Lower leg skin (tissue), 4 donors: ENCODE measurements around the gene LKAAEAR1. TPM values are rescaled to one million over a fixed set of nuclear protein-coding genes. Genes with fewer than 3 reads are reported as not detected.

Source experiments
- DNase-seq, 2 donors: peaks; one replicate each; pipeline ENCODE4 v3.0.0-alpha.2; 2019; ENCODE audit warnings: low spot score in 2 of 2
- H3K4me3 ChIP-seq: fragments of 200-600 bp; sonication (generic); 2 replicates; pipeline ENCODE4 v1.5.1; 2017; ENCODE audit warnings: mild to moderate bottlenecking, low read depth; ENCODE audit not compliant: poor library complexity, severe bottlenecking
- POLR2A ChIP-seq, 2 donors: fragments of 450-650 bp; IDR thresholded peaks; one replicate each; pipeline ENCODE4 v1.6.1; 2016 to 2017; ENCODE audit warnings: antibody characterized with exemption in 2 of 2, mild to moderate bottlenecking in 1 of 2, moderate library complexity in 1 of 2
- WGBS, 2 donors: methylation state at CpG; one replicate each; pipeline ENCODE4 v1.1.5; 2018; 5-methylcytosine and 5-hydroxymethylcytosine counted together
- intact Hi-C: fragments of 100-400 bp; cut with DNase I; formaldehyde crosslinking; loops from one replicate; pipeline ENCODE4 v1.15.0; 2023; ENCODE audit warnings: low total_unique reads
- total RNA-seq, 4 donors: library from RNA; depleted of rRNA; stranded (reverse); fragments of >200 nt; gene quantifications; one replicate each; pipeline ENCODE4 v1.1.0, GENCODE V29; 2016
- TF ChIP-seq, protein P1 (sequence below), 3 donors: fragments of 450-650 bp; IDR thresholded peaks; one replicate each; pipeline ENCODE4 v1.5.1; 2016; ENCODE audit warnings: antibody characterized with exemption in 3 of 3, mild to moderate bottlenecking in 3 of 3, moderate library complexity in 2 of 3

Gene LKAAEAR1
- total RNA-seq, 4 donors from 2014 or later, result 0.91 TPM; not detected in 3

- intact Hi-C loops, result no loop called here
- 52 to 67% methylated on average over 5 to 7 of the region's 7 CpGs for WGBS, 2 donors
Observed at GRCh38 chr20:64077541-64077875, 6.7 kb downstream of the LKAAEAR1 start.

DNA sequence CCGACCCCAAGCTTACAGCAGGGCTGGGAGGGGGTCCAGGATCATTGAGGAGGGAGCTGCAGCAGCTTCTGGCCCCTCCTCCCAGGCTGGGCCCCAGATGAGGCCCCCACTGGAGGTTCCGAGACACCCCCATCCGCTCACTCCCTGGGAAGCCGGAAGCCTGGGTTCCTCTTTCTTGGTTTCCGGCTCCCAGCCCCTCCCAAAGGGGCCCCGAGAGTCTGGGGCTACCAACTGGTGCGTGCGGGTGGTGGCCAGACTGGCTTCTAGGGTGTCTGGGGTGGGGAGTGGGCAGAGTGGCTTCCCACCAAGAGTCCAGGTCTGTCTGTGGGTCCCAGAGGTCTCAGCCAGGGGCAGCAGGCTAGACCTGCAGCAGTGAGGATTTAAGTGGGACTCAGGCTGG, 7.1 kb downstream of the LKAAEAR1 start:
- H3K4me3 ChIP-seq, result no peak overlapping the region
- no peak for DNase-seq
- TF ChIP-seq POLR2A (IDR thresholded peaks at IDR 0.05), result no peak
- TF ChIP-seq, protein P1, sequence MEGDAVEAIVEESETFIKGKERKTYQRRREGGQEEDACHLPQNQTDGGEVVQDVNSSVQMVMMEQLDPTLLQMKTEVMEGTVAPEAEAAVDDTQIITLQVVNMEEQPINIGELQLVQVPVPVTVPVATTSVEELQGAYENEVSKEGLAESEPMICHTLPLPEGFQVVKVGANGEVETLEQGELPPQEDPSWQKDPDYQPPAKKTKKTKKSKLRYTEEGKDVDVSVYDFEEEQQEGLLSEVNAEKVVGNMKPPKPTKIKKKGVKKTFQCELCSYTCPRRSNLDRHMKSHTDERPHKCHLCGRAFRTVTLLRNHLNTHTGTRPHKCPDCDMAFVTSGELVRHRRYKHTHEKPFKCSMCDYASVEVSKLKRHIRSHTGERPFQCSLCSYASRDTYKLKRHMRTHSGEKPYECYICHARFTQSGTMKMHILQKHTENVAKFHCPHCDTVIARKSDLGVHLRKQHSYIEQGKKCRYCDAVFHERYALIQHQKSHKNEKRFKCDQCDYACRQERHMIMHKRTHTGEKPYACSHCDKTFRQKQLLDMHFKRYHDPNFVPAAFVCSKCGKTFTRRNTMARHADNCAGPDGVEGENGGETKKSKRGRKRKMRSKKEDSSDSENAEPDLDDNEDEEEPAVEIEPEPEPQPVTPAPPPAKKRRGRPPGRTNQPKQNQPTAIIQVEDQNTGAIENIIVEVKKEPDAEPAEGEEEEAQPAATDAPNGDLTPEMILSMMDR (IDR thresholded peaks at IDR 0.05), result no peak
- 83 to 95% methylated on average over 3 to 8 of the region's 8 CpGs for WGBS, 2 donors
- intact Hi-C loops, result no loop called here

More at GRCh38 chr20:64077541-64077875, 6.7 kb downstream of the LKAAEAR1 start:
- no peak for TF ChIP-seq POLR2A (IDR thresholded peaks at IDR 0.05)
- TF ChIP-seq, protein P1 (IDR thresholded peaks at IDR 0.05), result no peak
- DNase-seq, result no peak
- no peak overlapping the region for H3K4me3 ChIP-seq

GRCh38 chr20:64076061-64076997, 7.9 kb downstream of the LKAAEAR1 start:
- no peak overlapping the region for H3K4me3 ChIP-seq
- intact Hi-C loops, result no loop called here
- TF ChIP-seq POLR2A (IDR thresholded peaks at IDR 0.05), result no peak
- TF ChIP-seq, protein P1 (IDR thresholded peaks at IDR 0.05), result no peak
- no peak for DNase-seq
- WGBS, 2 donors, result 70 to 73% methylated on average over 15 to 16 of the region's 22 CpGs

- no peak for TF ChIP-seq POLR2A (IDR thresholded peaks at IDR 0.05)
- TF ChIP-seq, protein P1 (IDR thresholded peaks at IDR 0.05), result no peak
Observed at GRCh38 chr20:64075556-64075955, 8.6 kb downstream of the LKAAEAR1 start.

GRCh38 chr20:64074963-64075362, 9.2 kb downstream of the LKAAEAR1 start:
- H3K4me3 ChIP-seq, result no peak overlapping the region
- DNase-seq, result no peak
- TF ChIP-seq, protein P1 (IDR thresholded peaks at IDR 0.05), result no peak
- no peak for TF ChIP-seq POLR2A (IDR thresholded peaks at IDR 0.05)
- intact Hi-C loops, result no loop called here
- 86% methylated on average over 8 of the region's 8 CpGs; no CpG with 5 or more reads in 1 of the 2 donors for WGBS, 2 donors

More at GRCh38 chr20:64075556-64075955, 8.6 kb downstream of the LKAAEAR1 start:
- WGBS, 2 donors, result 90 to 92% methylated on average over 12 of the region's 12 CpGs
- no peak overlapping the region for H3K4me3 ChIP-seq
- no peak for DNase-seq
- intact Hi-C loops, result no loop called here
